SK-N-SH treated with all-trans-retinoic acid at 6 μM for 48 hours (cell line): ENCODE data around the gene SERPINH1.

Experiments
- ISL1 ChIP-seq: fragments of 250-450 bp; sonication (Bioruptor Pico); IDR thresholded peaks from 2 replicates; pipeline ENCODE4 v2.1.2; 2022; ENCODE audit warnings: mild to moderate bottlenecking, moderate library complexity
- OSR1 ChIP-seq: fragments of 250-450 bp; sonication (Bioruptor Pico); IDR thresholded peaks from 2 replicates; pipeline ENCODE4 v1.8.0; 2022; ENCODE audit warnings: moderate library complexity, mild to moderate bottlenecking, inconsistent platforms
- PATZ1 ChIP-seq: fragments of 250-450 bp; sonication (Bioruptor Pico); IDR thresholded peaks from 2 replicates; pipeline ENCODE4 v1.8.0; 2020; ENCODE audit warnings: mild to moderate bottlenecking, moderate library complexity, borderline replicate concordance
- POU6F1 ChIP-seq: fragments of 250-450 bp; sonication (Bioruptor Pico); IDR thresholded peaks from 2 replicates; pipeline ENCODE4 v1.8.0; 2021; ENCODE audit warnings: low read depth, mild to moderate bottlenecking, moderate library complexity, borderline replicate concordance
- RARB ChIP-seq: fragments of 250-450 bp; sonication (Bioruptor Pico); IDR thresholded peaks from 2 replicates; pipeline ENCODE4 v1.8.0; 2021; ENCODE audit warnings: mild to moderate bottlenecking, moderate library complexity
- TOX ChIP-seq: fragments of 250-450 bp; sonication (Bioruptor Pico); IDR thresholded peaks from 2 replicates; pipeline ENCODE4 v1.8.0; 2021; ENCODE audit warnings: mild to moderate bottlenecking, moderate library complexity, borderline replicate concordance
- ZFP30 ChIP-seq: fragments of 450-650 bp; formaldehyde crosslinking; IDR thresholded peaks from 2 replicates; pipeline ENCODE4 v1.5.0; 2022; ENCODE audit warnings: mild to moderate bottlenecking, moderate library complexity
- ZNF565 ChIP-seq: fragments of 450-650 bp; formaldehyde crosslinking; conservative IDR thresholded peaks from 2 replicates; pipeline ENCODE4 v1.5.0; 2020; ENCODE audit warnings: low read depth, mild to moderate bottlenecking, moderate library complexity
- ZNF70 ChIP-seq: fragments of 450-650 bp; formaldehyde crosslinking; IDR thresholded peaks from 2 replicates; pipeline ENCODE4 v1.5.0; 2020; ENCODE audit warnings: mild to moderate bottlenecking, moderate library complexity
- ZNF8 ChIP-seq: fragments of 450-650 bp; formaldehyde crosslinking; IDR thresholded peaks from 2 replicates; pipeline ENCODE4 v1.5.0; 2020; ENCODE audit warnings: mild to moderate bottlenecking, moderate library complexity

GRCh38 chr11:75547177-75547576, 14.9 kb upstream of the SERPINH1 start:
- TF ChIP-seq ZNF70 (CRISPR knock-in tag) (no peak), POU6F1 (CRISPR knock-in tag) (no peak), OSR1 (CRISPR knock-in tag) (no peak), PATZ1 (no peak), ISL1 (CRISPR knock-in tag) (no peak), ZNF565 (no peak), RARB (CRISPR knock-in tag) (no peak), ZNF8 (CRISPR knock-in tag) (no peak), ZFP30 (CRISPR knock-in tag) (no peak), TOX (no peak)
